Lung microvascular endothelial cell (primary cell): ENCODE data around the gene TCFL5. TPM values are rescaled to one million over a fixed set of nuclear protein-coding genes. Genes with fewer than 3 reads are reported as not detected.

ENCODE experiments used
- DNase-seq, 2 donors: peaks; one replicate each; pipeline versions ENCODE4 v3.0.0 to v3.0.0-alpha.2; 2010; ENCODE audit warnings: low read depth in 2 of 2
- total RNA-seq: library from RNA; depleted of rRNA; stranded (reverse); fragments of >200 nt; gene quantifications from 2 replicates; pipeline ENCODE4 v1.2.1, GENCODE V29; 2014

TCFL5 gene
- total RNA-seq, 1 donor from 2014 or later: 11.7 TPM

GRCh38 chr20:62896526-62896925 is 34.9 kb upstream of the TCFL5 start:
- no peak for DNase-seq

DNA sequence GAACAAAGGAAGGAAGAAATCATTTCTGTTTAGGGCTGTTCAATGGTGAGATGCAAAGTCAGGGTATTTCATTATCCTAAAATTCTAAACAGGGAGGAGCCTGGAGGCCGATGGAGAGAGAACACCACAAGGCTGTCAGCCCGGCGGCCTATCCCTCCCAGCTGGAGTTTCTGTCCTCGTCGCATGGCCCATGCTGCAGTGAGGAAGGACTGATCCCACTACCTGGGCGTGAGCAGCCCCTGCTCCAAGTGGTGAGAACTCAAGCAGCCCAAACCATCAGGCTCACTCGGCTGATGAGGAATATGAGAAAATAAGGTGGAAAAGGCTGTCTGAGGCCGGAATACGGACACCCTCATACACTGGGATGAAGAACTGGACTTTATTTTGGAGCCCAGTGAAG is 33.9 kb upstream of the TCFL5 start:
- DNase-seq: no peak

DNA sequence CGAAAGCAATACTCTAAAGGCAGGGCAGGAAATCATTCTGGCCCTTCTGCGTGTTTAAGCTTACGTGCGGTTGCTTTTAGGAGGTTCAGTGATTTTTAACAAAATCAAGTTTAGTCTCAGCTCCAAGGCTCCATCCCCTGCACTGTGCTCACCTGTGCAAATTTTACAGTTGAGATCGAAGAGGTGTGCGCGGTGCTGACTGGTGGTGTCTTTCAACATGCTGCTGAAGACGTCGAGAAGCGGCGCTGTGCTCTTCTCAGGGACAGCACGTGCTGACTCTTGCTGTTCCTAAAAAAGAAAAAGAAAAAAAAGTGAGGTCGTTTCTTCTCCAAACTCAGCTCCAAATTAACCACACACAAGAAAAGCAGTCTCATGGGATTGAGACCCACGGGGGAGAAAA is 32.6 kb upstream of the TCFL5 start:
- no peak for DNase-seq

DNA sequence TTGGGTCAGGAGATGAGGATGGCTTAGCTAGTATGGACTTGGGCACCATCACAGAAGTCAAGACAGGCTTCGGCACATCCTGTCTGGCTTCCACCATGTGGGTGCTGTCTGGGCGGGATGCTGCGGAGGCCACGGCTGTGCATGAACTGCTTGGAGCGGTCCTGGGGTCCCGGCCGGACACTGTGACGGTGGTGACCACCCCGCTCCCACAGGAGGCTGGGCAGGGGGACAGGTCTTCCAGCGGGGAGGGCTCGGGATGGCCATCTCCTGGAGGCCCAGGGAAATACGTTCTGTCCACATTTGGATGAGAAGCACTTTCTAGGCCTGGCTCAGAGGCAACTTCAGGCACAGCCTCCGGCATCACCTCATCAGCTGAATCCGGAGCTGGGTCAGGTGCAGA is 32.1 kb upstream of the TCFL5 start:
- DNase-seq: no peak

GRCh38 chr20:62892348-62893304 is 31.0 kb upstream of the TCFL5 start:
- DNase-seq: no peak

GRCh38 chr20:62891111-62891510 is 29.5 kb upstream of the TCFL5 start:
- peak in 1 of 2 donors; percentile 72 for DNase-seq

GRCh38 chr20:62890444-62890843 is 28.8 kb upstream of the TCFL5 start:
- DNase-seq: no peak

DNA sequence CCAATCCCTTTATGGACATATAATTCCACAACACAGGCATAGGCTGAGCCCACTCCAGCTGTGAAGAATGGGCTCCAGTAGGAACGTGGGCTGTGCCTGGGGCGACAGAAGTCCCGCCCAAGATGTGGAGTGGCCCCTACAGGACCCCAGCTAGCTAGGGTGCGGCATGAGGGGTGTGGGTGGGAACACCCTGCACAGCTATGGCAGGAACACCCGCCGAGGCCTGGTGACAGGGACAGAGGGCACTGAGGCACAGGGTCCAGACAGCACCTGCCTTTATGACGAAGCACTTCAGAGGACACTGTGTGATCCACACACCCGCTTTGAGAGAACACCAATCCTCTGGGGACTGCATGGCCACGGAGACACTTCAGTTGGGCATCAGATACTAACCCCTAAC is 28.2 kb upstream of the TCFL5 start:
- DNase-seq: no peak

DNA sequence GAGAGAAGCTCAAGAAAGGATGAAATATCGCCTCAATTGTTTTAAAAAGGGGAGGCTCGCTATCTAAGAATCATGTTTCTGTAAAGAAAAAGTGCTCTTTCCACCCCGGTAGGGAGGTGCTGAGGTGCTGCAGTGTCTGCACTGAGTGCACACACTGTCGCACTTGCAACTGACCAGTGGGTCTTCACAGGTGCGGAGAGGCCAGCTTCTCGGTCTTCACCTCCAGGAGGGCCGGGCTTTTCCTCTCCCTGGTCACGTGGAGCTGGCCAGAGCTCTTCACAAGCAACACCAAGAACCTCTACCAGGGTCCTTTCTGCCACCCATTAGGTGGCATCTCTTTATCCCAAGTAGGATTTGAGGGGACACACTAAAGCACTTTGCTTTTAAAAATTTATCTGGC is 27.8 kb upstream of the TCFL5 start:
- DNase-seq: no peak

- no peak for DNase-seq
Observed at GRCh38 chr20:62888910-62889309, 27.3 kb upstream of the TCFL5 start.

DNA sequence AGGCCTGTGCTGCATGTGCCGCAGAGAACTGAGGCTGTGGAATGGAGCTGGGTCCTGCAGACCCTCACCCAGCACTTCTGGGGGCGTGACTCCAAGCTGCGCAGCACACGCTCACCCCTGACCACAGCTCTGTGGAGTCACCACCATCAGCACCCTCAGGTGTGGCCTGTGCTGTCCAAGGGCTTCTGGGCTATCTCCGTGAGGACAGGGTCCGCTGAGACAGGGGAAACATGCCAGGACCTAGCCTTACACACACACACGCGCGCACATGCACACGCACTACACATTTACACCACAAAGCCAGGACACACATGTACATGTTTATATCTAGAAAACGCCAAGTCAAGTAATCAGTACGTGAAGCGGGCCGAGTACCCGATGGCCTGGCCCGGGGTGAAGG is 26.8 kb upstream of the TCFL5 start:
- no peak for DNase-seq

GRCh38 chr20:62887860-62888239 is 26.2 kb upstream of the TCFL5 start:
- DNase-seq: no peak

GRCh38 chr20:62887152-62887859 is 25.7 kb upstream of the TCFL5 start:
- DNase-seq: peak; percentile 78 to 94

DNA sequence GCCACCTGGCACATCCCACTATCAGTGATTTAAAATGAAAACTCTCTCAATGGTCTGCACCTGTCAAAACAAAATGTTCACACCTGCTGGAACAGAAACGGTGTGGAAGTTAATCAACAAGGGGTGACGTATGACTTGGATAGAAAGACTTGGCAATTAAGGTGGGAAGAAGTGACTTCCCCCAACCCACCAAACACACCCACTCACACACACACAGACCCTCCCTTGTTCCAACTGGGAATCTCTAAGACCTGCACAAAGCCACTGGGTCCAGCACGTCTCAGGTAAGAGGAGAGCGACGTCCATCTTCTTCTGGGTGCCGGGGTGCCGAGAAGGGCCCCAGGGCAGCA is 25.1 kb upstream of the TCFL5 start:
- no peak for DNase-seq

GRCh38 chr20:62885896-62886708 is 24.5 kb upstream of the TCFL5 start:
- no peak for DNase-seq

GRCh38 chr20:62885046-62885895 is 23.6 kb upstream of the TCFL5 start:
- no peak for DNase-seq

DNA sequence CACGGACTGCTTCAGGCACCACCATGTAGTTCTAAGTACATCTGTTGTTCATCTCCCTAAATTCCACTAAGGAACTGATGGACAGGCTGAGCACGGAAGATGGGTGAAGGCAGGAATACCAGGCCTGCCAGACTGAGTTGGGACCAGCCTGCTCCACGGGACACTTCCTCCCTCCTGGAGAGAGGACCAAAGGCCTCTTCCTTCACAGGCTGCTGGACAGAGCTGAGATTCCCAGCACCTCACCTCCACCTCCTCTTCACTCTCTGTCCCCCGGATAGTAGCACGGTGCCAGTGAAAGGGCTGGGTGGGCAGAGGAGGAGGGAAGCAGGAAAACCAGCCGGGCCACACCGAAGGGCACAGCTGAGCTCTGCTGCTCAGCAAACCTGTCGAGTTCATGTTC is 22.9 kb upstream of the TCFL5 start:
- DNase-seq: no peak

DNA sequence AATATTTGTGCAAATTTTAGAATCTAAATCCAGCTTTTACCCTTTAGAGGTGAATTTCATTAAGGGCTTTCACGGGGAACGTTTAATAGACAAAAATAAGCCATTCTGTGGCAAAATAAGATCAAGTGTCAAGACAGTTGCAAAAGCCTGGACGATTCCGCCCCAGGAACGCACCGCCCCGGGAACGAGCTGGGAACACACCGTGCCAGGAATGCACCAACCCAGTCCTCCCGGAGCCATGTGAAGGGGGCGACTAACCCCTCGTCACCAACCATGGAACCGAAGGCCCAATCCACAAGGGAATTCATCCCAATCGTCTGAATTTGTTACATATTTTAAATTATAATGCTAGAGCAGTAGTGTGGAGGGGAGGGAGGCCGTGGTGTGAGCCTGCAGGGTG is 20.8 kb upstream of the TCFL5 start:
- DNase-seq: no peak

DNA sequence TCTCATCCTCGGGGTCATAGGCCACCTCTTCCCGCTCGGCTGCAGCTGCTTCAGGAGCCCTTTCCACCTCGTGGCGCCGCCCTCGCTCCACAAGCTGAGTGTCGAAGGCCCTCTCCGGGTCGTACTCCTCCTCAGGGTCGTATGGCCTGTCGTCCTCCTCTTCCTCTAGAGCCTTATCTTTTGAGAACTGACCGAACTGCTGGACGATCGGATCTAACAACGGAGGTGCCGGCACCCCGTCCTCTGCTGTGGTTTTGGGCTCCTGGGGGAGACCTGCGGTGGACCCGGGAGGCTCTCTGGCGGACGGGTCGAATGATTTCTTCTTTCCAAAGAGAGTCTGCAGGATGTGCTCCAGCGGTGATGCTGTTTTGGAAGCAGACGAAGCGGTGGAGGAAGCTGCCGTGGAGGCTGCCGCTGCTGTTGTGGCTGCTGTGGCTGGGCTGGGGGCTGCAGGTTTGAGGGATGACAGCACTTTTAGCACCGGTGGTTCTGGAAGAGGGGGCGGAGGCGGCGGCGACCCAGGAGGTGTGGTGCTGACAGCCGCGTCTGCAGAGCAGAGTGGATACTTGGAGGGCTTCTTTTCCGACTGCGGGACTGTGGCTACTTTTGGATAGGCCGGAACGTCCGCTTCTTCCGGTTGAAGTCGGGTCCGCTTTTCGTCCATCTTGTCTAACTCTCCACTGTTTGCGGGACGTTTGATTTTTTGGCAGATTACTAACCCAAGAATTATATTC is 20.2 kb upstream of the TCFL5 start:
- DNase-seq: no peak

GRCh38 chr20:62880935-62881661 is 19.5 kb upstream of the TCFL5 start:
- no peak for DNase-seq
